GM19395 (cell line): Measurements from ENCODE around the gene ST8SIA5.

Source experiments
- ATAC-seq: cut with Tn5 transposase; IDR thresholded peaks from one replicate; pipeline ENCODE4 v1.9.1; 2021; ENCODE audit warnings: mild to moderate bottlenecking, moderate library complexity; ENCODE audit not compliant: unreplicated experiment

Gene ST8SIA5

GRCh38 chr18:46632401-46633071 is 124.3 kb downstream of the ST8SIA5 start:
- ATAC-seq, result no peak

- ATAC-seq, result no peak
These were observed 125.9 kb downstream of the ST8SIA5 start for GRCh38 chr18:46630991-46631390.

GRCh38 chr18:46630160-46630559 is 126.7 kb downstream of the ST8SIA5 start:
- no peak for ATAC-seq

- no peak for ATAC-seq
These were observed 127.5 kb downstream of the ST8SIA5 start for GRCh38 chr18:46629361-46629760.

GRCh38 chr18:46628206-46628605 is 128.6 kb downstream of the ST8SIA5 start:
- ATAC-seq, result no peak

GRCh38 chr18:46627136-46627535 is 129.7 kb downstream of the ST8SIA5 start:
- no peak for ATAC-seq

- no peak for ATAC-seq
These were observed 131.8 kb downstream of the ST8SIA5 start for GRCh38 chr18:46625069-46625468.

- no peak for ATAC-seq
These were observed 132.7 kb downstream of the ST8SIA5 start for GRCh38 chr18:46624127-46624526.

- no peak for ATAC-seq
These were observed 133.3 kb downstream of the ST8SIA5 start for GRCh38 chr18:46623541-46623940.

GRCh38 chr18:46622999-46623398 is 133.9 kb downstream of the ST8SIA5 start:
- ATAC-seq, result no peak

- ATAC-seq, result no peak
These were observed 134.4 kb downstream of the ST8SIA5 start for GRCh38 chr18:46622451-46622850.

- no peak for ATAC-seq
These were observed 135.0 kb downstream of the ST8SIA5 start for GRCh38 chr18:46621871-46622270.

GRCh38 chr18:46621111-46621766 is 135.6 kb downstream of the ST8SIA5 start:
- ATAC-seq, result no peak

- ATAC-seq, result no peak
These were observed 137.3 kb downstream of the ST8SIA5 start for GRCh38 chr18:46619559-46619958.
